Activated naive CD4-positive, alpha-beta T cell (primary cell): ENCODE measurements around the gene COQ9.
"Not testable (repeated sequence)": the region's sequence is repeated elsewhere in the genome, so short reads cannot be mapped to it uniquely, and the experiment has no call there.

Source experiments
- DNase-seq, 4 experiments: peaks; one replicate each; lab custom pipeline; 2025; lab: John Stamatoyannopoulos, UW

The COQ9 gene

DNA sequence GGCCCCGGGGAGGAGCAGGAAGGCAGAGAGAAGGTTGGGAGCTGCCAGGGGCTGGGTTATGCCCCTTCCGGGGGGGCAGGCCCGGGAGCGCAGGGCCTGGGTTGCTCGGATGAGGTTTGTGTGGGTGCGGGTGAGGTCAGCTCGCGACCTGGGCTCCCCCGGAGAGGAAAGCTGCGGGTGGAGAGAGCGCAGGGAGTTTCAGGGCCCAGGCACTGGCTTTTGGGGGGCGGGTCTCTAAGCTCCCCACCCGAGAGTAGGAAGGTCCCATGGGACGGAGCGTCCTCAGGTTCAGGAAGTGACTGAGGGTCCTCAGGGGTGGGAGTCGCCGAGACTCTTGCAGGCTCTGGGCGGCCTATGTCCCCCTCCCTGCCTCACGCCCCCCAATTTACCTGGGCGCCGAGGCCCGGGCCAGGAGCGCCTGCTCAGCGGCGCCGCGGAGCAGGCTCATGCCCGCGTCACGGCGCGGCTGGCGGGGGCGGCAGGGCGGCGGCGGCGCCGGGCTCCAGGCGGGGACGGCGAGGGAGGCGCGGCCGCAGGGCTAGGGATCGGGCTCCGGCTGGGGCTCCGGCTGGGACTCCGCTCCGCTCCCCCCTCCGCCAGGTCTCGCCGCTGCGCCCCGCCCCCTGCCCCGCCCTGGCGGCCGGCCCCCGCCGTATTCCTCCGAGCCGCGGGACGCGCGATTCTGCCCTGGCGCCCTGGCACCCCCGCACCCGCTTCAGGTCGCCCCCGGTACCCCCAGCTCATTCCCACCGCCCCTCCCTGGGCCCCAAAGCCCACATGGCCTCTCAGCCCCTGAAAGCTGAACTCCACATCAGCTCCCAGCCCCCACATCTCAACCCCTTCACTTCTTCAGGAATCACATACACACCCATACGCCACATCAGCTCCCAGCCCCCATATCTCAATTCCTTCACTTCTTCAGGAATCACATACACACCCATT, 38.9 kb downstream of the COQ9 start, which contains the start of gene DOK4:
Gene DOK4 (minus strand): TSS at position 578 of the 942 bp plus-strand sequence. CDS start 6,986 bp downstream, outside the sequence.
- peak; percentile 44 to 78 (median 55) for DNase-seq

- no peak for DNase-seq
These were observed 39.9 kb downstream of the COQ9 start for GRCh38 chr16:57486858-57487834.

- no peak for DNase-seq
These were observed 42.0 kb downstream of the COQ9 start for GRCh38 chr16:57489229-57489628.

DNA sequence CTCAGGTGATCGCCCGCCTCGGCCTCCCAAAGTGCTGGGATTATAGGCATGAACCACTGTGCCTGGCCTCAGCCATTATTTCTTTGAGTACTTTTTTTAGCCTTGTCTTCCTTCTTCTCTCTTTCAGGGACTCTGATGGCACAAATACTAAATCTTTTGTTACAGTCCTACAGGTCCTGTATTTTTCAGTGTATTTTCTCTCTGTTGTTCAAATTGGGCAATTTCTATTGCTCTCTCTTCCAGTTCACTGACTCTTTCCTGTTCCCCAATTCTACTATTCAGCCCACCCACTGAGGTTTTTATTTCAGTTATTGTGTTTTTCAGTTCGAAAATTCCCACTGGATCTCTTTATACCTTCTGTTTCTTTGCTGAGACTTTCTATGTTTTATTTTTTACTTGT, 46.5 kb downstream of the COQ9 start:
- no peak for DNase-seq

GRCh38 chr16:57497121-57497520, 49.8 kb downstream of the COQ9 start:
- no peak for DNase-seq

- DNase-seq, result no peak
These were observed 50.8 kb downstream of the COQ9 start for GRCh38 chr16:57498031-57498430.

- DNase-seq, result not testable (repeated sequence)
These were observed 52.7 kb downstream of the COQ9 start for GRCh38 chr16:57499941-57500340.

DNA sequence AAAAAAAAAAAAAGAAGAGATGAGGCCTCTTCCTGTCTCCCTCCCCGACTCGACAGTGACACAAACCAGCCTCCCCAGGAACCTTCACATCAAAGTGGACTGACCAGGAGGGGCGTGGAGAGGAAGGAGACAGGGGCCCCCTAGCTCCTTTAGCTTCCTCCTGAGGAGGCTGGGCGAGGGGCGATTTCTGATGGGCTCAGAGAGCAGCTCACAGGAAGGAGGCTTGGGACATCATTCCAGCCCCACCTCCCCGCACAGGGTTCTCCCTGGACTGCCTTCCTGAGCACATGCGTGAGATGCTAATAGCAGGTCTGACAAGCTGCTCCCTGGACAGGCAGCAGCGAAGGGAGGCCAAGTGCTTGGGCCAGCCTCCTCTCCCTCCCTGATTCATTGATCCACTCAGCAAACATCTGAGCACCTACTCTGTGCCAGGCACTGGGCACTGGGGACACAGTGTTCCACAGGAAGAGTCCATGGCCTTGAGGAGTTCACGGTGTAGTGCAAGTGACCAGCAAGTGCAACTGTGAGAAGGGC, 53.4 kb downstream of the COQ9 start:
- DNase-seq, result no peak

DNA sequence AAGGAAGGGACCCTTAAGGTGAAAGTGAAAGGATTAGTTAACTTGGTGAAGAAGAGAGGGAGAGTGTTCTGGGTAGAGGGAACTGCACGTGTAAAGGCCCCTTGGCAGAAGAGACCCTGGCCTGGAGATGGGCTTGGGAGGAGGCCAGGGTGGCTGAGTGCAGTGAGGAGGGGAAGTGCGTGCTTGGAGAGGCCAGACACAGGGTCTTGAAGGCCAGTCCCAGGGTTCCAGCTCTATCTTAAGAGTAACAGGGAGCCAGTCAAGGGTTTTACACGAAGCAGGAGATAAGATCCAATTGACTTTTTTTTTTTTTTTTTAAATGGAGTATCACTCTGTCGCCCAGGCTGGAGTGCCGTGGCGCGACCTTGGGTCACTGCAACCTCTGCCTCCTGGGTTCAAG, 54.2 kb downstream of the COQ9 start:
- DNase-seq, result no peak

GRCh38 chr16:57502048-57502775, 54.9 kb downstream of the COQ9 start:
- DNase-seq, result no peak

DNA sequence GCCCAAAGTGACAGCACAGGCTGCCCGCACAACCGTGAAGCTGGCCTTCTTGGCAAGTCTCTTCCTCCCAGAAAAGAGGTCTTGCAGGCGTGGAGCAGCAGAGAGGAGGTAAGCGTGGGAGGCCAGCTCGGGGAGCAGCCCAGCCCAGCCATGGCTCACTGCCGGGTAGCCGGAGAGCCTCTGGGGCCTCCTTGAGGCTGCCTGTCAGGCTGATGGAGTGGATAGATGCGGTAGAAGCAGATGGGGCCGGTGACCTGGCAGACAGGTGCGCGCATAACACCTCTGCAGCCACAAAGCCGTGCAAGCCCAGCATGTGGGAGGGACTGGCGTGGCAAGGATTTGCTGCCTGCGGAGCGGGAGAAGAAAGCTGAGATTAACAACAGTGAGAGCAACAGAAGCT, 56.1 kb downstream of the COQ9 start:
- no peak for DNase-seq

GRCh38 chr16:57504001-57504400, 56.7 kb downstream of the COQ9 start:
- DNase-seq, result no peak

DNA sequence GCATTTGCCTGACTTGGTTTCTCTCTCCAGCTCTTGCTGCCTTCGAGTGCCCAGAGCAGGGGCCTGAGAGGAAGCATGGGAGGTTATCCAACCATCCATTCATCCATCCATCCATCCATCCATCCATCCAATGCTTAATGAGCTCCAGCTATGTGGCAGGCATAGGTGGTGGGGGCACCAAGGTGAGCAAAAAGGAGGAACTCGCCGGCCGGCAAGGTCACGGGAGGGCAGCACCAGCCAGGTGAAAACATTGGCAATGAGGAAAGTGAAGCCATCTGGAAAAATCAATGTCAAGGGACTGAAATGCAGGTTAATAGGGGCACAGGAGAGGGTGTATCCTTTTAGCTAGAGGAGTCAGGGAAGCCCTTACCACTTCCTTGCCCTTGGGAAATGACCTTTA, 57.2 kb downstream of the COQ9 start:
- DNase-seq, result no peak

- DNase-seq, result no peak
These were observed 57.9 kb downstream of the COQ9 start for GRCh38 chr16:57505169-57505568.

DNA sequence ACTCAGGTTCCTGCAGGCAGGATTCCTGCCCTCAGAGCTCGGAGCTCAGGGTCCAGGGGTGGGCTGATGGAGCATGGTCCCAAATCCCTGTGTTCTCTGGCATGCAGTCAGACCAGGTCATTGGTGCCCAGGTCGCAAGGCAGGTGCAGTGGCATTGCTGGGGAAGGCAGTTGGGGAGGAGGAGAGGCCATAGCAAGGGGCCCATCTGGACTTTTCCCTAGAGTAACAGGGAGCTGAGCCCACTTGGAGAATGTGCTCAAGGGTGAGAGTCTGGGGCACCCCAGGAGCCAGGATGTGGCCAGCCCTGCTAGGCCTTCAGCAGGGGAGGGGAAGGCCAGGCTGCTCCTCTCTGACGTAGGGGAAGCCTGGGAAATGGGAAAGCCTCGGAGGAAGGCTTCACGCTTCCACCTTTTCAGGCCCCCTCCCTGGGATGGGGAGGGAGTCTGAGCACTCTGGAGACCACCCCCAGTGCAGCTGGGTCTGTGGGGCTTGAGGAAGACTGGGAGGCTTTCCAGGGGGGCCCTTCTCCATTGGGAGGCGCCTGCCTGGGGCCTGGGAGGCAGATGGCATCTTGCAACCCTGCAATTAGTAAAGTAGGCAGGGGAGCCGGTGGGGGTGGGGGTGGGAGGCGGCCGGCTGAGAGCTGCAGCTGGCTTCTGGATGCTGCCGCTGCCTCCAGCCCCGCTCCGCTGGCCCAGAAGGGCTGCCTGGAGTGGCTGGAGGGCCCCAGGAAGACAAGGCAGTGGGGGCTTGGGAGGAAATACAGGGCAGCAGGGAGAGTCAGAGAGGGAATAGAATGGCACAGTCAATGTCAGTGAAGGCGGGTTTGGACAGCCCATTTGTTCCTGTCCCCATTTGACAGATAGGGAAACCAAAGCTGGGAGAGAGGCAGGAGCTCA, 60.1 kb downstream of the COQ9 start:
- DNase-seq, result no peak

DNA sequence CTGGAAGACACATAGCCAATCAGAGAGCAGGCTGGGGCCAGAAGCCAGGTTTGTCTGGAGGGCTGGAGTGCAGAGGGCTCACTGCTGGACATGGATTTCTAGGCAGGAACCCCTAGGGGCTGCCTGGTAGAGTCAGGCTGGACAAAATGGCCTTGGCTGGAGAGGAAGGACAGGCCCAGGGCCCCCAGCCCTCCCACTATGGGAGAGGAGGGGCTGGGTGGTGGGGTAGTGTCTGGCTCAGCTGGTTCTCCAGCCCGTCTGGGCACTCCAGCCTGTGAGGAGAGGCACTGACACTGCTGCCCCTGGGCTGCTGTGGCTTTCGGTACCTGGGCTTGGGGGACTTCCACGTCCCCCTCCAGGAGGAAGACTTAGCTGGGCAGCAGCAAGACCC, 60.8 kb downstream of the COQ9 start:
- DNase-seq, result no peak

GRCh38 chr16:57509231-57509923, 62.1 kb downstream of the COQ9 start:
- DNase-seq, result no peak

GRCh38 chr16:57510016-57510871, 63.0 kb downstream of the COQ9 start:
- DNase-seq, result no peak
